ENCODE results near the gene PITPNM1. TPM values are rescaled to one million over a fixed set of nuclear protein-coding genes. Genes with fewer than 3 reads are reported as not detected.

The PITPNM1 gene
- total and polyA plus RNA-seq, 2 donors: 21.6 to 57.2 TPM

DNA sequence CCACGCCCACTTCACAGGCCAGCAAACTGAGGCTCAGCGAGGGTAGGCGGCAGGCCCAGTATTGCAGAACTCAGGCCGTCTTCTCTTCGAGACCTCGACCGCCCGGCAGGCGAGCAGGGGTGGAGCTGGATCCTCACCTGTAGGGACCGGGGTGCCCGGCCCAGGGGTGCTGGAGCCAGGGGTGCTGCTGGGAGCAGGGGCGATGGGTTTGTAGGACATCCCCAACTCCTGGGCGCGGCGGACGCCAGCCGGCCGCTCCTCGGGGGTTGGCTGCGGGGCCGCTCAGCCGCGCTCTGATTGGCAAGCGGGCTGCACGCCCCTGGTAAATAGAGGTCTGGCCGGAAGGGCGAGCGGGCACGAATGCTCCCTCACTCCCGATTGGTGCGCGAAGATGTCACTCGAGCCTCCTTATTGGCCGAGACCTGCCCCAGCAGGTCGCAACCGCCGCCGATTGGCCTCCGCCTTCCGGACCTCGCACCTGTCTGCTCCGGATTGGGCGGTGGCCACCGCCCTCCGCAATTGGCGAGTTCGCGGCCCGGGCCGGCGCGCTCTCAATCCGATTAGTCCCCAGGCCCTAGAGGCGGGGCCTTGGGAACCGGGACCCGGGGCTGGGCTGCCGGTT, 2.8 kb upstream of the PITPNM1 start, which contains the start of gene CDK2AP2:
CDK2AP2 (minus strand) TSS at position 299 of the 622 bp plus-strand sequence; CDS start at position 219, 80 bp downstream.
- H3K27ac ChIP-seq (ENCODE audit: low read depth in 1 of 2, low read length in 1 of 2): peak within 1 kb of the TSS; percentile 95 to 97

DNA sequence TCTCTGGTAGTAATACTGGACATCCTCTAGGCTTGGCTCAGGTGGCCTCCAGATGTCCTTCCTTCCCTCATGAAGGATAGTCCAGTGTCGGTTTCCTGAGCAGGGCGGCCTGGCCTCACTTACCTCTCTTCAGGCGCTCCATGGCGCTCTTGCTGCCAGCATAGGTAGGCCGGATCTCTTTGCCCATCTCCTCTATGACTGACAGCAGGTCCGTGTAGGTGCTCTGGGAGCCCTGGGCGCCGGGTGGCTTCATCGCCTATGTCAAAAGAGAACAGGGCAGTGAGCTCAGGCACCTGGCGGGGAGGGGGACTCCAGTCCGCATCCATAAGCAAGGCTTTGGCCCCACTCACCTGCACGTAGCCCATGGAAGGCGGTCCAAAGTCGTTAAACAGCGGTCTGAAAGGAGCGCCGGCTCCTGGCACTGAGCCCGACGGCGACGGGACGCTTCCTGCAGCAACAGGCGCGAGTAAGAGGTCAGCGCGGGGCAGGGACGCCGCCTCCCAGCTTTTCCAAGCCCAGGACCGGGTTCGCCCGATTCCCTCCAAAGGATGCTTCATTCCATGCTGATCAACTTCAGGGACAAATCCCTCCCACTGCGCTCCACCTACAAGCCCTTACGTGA, 2.2 kb upstream of the PITPNM1 start:
- 44% methylated on average over 33 of the region's 33 CpGs for WGBS
- H3K9me3 ChIP-seq (ENCODE audit: control insufficient read depth in 2 of 2, insufficient read depth in 1 of 2, low read length in 1 of 2): no peaks in the 10 kb centered on the region
- peak overlapping the region; percentile 86 to 95 for H3K27ac ChIP-seq (ENCODE audit: low read depth in 1 of 2, low read length in 1 of 2)
- peak overlapping the region; percentile 76 to 97 for H3K4me3 ChIP-seq (ENCODE audit: low read length in 2 of 2)
- DNase-seq (ENCODE audit: low read depth in 6 of 9, low spot score in 9 of 9): peak in 1 of 9 donors; percentile 58
- H3K36me3 ChIP-seq (ENCODE audit: control insufficient read depth in 2 of 2, insufficient read depth in 2 of 2, low read length in 1 of 2): peaks cover 8 to 17% of the 10 kb centered on the region in 2 donors
- H3K27me3 ChIP-seq (ENCODE audit: control insufficient read depth in 2 of 2, insufficient read depth in 1 of 2, low read length in 1 of 2): peaks cover 5 to 30% of the 10 kb centered on the region in 2 donors
- peaks cover 41 to 46% of the 10 kb centered on the region in 2 donors for H3K4me1 ChIP-seq (ENCODE audit: control insufficient read depth in 2 of 2, insufficient read depth in 2 of 2, low read length in 2 of 2)

More for the DNA sequence above, 2.8 kb upstream of the PITPNM1 start, which contains the start of gene CDK2AP2:
- no peaks in the 10 kb centered on the region for H3K9me3 ChIP-seq (ENCODE audit: control insufficient read depth in 2 of 2, insufficient read depth in 1 of 2, low read length in 1 of 2)
- WGBS: under 1% methylated on average over 57 of the region's 57 CpGs
- H3K4me3 ChIP-seq (ENCODE audit: low read length in 2 of 2): peak within 1 kb of the TSS; percentile 76 to 97
- H3K4me1 ChIP-seq (ENCODE audit: control insufficient read depth in 2 of 2, insufficient read depth in 2 of 2, low read length in 2 of 2): peaks cover 41 to 46% of the 10 kb centered on the region in 2 donors
- peak; percentile 92 to 99 (median 95) for DNase-seq (ENCODE audit: low read depth in 6 of 9, low spot score in 9 of 9)
- peaks cover 3 to 14% of the 10 kb centered on the region in 2 donors for H3K36me3 ChIP-seq (ENCODE audit: control insufficient read depth in 2 of 2, insufficient read depth in 2 of 2, low read length in 1 of 2)
- peaks cover 5 to 33% of the 10 kb centered on the region in 2 donors for H3K27me3 ChIP-seq (ENCODE audit: control insufficient read depth in 2 of 2, insufficient read depth in 1 of 2, low read length in 1 of 2)

DNA sequence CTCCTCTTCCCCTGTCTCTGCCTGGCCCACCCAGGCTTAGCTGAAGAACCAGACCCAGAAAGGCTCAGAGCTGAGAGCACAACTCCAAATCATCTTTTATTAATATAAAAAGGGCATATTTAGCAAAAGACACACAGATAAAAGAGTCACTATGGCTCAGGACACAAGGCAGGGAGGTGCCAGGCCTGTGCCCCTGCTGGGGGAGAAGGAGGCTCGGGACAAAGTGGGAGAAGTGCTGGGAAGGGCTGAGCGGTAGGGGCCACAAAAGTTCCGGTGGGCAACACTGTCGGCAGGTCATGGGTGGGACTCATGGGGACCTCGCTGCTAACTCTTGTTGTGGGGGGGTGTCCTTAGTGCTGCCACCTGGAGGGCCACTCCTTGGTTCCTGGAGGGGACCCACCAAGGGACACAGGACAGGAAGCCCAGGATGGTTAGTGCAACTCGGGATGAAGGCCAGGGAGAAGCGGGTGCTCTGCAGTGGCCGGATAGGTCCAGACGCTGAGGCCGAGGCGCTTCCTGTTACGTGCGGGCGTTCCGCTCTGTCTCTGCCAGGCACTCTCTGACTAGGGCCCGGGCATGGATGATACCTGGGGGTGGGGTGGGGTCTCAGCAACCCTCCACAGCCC, 1.4 kb upstream of the PITPNM1 start:
- 98% methylated on average over 16 of the region's 16 CpGs for WGBS
- Histone ChIP-seq H3K36me3 (ENCODE audit: control insufficient read depth in 2 of 2, insufficient read depth in 2 of 2, low read length in 1 of 2) (peaks cover 16 to 25% of the 10 kb centered on the region in 2 donors), H3K4me1 (ENCODE audit: control insufficient read depth in 2 of 2, insufficient read depth in 2 of 2, low read length in 2 of 2) (peaks cover 41 to 46% of the 10 kb centered on the region in 2 donors), H3K4me3 (ENCODE audit: low read length in 2 of 2) (peak overlapping the region in 1 of 2 donors; percentile 90), H3K27me3 (ENCODE audit: control insufficient read depth in 2 of 2, insufficient read depth in 1 of 2, low read length in 1 of 2) (peaks cover 2 to 25% of the 10 kb centered on the region in 2 donors), H3K9me3 (ENCODE audit: control insufficient read depth in 2 of 2, insufficient read depth in 1 of 2, low read length in 1 of 2) (no peaks in the 10 kb centered on the region), H3K27ac (ENCODE audit: low read depth in 1 of 2, low read length in 1 of 2) (peak overlapping the region; percentile 88 to 95)
- no peak for DNase-seq (ENCODE audit: low read depth in 6 of 9, low spot score in 9 of 9)

DNA sequence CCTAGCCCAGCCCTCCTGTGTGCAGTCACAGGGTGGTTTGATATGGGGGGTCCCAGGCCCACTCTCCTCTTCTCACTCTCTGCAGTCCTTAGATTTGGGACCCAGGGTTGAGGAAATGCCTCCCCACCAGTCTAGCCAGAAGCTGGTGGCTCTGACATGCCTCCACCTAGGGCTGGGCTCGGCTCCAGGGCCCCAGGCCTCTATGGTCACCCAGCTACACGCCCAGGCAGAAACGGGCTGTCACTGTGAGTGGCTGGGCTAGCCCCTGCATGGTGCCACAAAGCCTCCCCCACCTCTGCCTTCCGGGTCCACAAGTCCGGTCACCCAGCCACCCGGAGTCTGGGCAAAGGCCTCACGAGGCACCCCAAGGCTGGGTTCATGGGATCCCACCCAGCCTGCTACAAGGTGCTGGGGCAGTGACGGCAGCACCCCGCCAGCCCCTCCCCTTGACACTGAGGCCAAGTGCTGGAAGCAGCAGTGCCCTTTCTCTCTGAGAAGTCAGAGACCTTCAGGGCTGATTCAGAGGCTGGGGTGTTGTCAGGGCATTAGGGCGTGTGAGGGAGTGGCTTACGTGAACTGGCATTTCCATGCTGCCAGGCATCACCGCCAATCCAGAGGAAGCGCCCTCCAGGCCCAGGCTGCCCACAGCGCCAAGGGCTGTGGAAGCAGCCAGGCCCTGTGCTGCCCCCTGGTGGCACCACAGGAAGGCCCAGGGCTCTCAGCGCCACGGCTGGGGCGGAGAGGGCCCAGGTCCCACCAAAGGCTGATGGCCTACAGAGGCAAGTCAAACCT, 638 bp upstream of the PITPNM1 start:
- H3K27me3 ChIP-seq (ENCODE audit: control insufficient read depth in 2 of 2, insufficient read depth in 1 of 2, low read length in 1 of 2): peaks cover 0 to 21% of the 10 kb centered on the region in 2 donors
- peaks cover 41 to 46% of the 10 kb centered on the region in 2 donors for H3K4me1 ChIP-seq (ENCODE audit: control insufficient read depth in 2 of 2, insufficient read depth in 2 of 2, low read length in 2 of 2)
- H3K4me3 ChIP-seq (ENCODE audit: low read length in 2 of 2): peak overlapping the region; percentile 90 to 92
- peaks cover 23 to 32% of the 10 kb centered on the region in 2 donors for H3K36me3 ChIP-seq (ENCODE audit: control insufficient read depth in 2 of 2, insufficient read depth in 2 of 2, low read length in 1 of 2)
- WGBS: 35% methylated on average over 17 of the region's 17 CpGs
- DNase-seq (ENCODE audit: low read depth in 6 of 9, low spot score in 9 of 9): peak in 8 of 9 donors; percentile 63 to 91 (median 81)
- H3K9me3 ChIP-seq (ENCODE audit: control insufficient read depth in 2 of 2, insufficient read depth in 1 of 2, low read length in 1 of 2): no peaks in the 10 kb centered on the region
- H3K27ac ChIP-seq (ENCODE audit: low read depth in 1 of 2, low read length in 1 of 2): peak overlapping the region; percentile 88 to 95

DNA sequence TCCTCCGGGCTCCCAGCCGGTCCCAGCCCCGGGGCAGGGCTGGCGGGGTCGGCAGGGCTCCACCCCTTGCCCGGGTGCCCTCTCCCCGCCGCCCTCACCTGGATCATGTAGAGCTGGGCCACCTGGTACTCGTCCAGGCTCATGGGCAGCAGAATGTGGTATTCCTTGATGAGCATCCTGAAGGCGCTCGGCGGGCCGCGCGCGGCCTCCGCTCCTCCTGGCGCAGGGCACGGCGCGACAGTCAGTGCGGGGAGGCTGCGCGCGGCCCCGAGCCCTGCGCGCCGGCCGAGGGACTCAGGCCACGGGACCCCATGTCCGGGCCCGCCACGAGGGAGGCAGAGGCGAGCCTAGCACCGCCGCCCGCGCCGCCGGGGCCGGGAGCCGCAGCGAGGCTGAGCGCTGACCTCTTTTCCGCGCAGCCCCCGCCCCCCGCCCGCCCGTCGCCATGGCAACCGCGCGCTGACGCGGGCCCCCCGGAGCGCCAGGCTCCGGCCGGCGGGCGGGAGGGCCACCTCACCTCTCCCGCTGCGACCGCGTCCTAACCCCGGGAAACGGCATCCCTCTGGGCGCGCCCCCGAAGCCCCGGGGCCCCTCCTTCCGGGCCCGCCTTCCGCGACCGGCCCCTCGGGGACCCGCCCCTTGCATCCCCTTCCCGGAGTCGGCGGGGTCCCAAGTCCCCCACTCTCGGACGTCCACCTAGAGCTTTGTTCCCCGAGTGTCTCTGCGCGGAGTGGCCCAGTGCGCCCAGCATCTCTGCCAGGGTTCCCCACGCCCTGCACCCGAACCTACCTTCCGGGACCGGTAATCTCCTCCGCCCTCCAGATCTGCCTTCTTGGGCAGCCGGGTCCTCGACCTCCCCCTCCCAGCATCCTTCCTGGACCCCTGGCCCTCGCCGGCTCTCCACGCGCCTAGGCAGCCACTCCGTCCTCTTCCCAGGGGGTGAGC, 886 bp downstream of the PITPNM1 start:
- peak overlapping the region; percentile 90 to 92 for H3K4me3 ChIP-seq (ENCODE audit: low read length in 2 of 2)
- peaks cover 35 to 38% of the 10 kb centered on the region in 2 donors for H3K36me3 ChIP-seq (ENCODE audit: control insufficient read depth in 2 of 2, insufficient read depth in 2 of 2, low read length in 1 of 2)
- peak in 4 of 9 donors; percentile 13 to 42 (median 30) for DNase-seq (ENCODE audit: low read depth in 6 of 9, low spot score in 9 of 9)
- 5% methylated on average over 101 of the region's 101 CpGs for WGBS
- H3K27ac ChIP-seq (ENCODE audit: low read depth in 1 of 2, low read length in 1 of 2): peak overlapping the region; percentile 60 to 95
- H3K9me3 ChIP-seq (ENCODE audit: control insufficient read depth in 2 of 2, insufficient read depth in 1 of 2, low read length in 1 of 2): no peaks in the 10 kb centered on the region
- H3K4me1 ChIP-seq (ENCODE audit: control insufficient read depth in 2 of 2, insufficient read depth in 2 of 2, low read length in 2 of 2): peaks cover 41 to 46% of the 10 kb centered on the region in 2 donors
- H3K27me3 ChIP-seq (ENCODE audit: control insufficient read depth in 2 of 2, insufficient read depth in 1 of 2, low read length in 1 of 2): peaks cover 0 to 15% of the 10 kb centered on the region in 2 donors

DNA sequence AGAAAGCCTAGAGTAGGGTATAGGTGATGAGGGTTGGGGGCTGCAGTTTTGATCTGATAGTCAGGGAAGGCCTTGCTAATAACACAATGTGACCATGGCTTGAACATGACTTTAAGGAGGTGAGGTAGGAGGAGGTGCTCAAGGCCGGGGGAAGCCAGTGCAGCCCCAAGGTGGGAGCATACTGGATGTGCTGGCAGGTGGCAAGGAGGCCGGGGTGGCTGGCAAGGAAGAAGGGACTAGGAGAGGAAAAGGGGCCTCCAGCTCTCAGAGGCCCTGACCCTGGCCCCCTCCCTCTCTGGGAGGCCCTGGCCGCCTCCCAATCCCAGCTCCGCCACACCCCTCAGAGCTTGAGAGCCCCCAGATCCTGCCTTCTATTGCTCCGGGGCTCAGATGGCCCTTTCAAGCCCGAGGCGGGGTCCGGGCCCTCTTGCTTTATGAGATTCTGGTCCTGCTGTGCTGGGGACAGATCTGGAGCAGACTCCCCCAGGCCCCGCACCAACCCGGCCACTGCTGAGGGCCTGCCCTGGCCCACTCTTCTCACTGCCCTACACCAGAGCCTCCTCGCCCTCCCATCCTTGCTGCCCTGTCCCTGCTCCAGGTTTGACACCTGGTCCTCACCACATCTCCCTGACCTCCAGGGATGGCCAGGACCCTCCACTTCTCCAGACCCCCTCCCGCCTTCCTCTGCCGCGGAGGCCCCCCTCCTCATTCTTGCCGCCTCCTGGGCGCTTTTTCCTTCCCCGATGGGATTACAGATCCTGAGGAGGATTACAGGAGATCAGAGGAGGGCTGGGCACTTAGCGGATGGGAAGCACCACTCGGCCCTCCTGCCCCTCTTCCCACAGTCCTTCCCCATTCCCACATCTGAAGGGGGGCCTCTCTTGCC, 1.8 kb downstream of the PITPNM1 start:
- H3K27me3 ChIP-seq (ENCODE audit: control insufficient read depth in 2 of 2, insufficient read depth in 1 of 2, low read length in 1 of 2): peaks cover 0 to 15% of the 10 kb centered on the region in 2 donors
- H3K36me3 ChIP-seq (ENCODE audit: control insufficient read depth in 2 of 2, insufficient read depth in 2 of 2, low read length in 1 of 2): peaks cover 42% of the 10 kb centered on the region in 2 donors
- no peak overlapping the region for H3K27ac ChIP-seq (ENCODE audit: low read depth in 1 of 2, low read length in 1 of 2)
- no peaks in the 10 kb centered on the region for H3K9me3 ChIP-seq (ENCODE audit: control insufficient read depth in 2 of 2, insufficient read depth in 1 of 2, low read length in 1 of 2)
- H3K4me1 ChIP-seq (ENCODE audit: control insufficient read depth in 2 of 2, insufficient read depth in 2 of 2, low read length in 2 of 2): peaks cover 35 to 39% of the 10 kb centered on the region in 2 donors
- no peak for DNase-seq (ENCODE audit: low read depth in 6 of 9, low spot score in 9 of 9)
- H3K4me3 ChIP-seq (ENCODE audit: low read length in 2 of 2): peak overlapping the region; percentile 37 to 90
- 91% methylated on average over 19 of the region's 19 CpGs for WGBS

DNA sequence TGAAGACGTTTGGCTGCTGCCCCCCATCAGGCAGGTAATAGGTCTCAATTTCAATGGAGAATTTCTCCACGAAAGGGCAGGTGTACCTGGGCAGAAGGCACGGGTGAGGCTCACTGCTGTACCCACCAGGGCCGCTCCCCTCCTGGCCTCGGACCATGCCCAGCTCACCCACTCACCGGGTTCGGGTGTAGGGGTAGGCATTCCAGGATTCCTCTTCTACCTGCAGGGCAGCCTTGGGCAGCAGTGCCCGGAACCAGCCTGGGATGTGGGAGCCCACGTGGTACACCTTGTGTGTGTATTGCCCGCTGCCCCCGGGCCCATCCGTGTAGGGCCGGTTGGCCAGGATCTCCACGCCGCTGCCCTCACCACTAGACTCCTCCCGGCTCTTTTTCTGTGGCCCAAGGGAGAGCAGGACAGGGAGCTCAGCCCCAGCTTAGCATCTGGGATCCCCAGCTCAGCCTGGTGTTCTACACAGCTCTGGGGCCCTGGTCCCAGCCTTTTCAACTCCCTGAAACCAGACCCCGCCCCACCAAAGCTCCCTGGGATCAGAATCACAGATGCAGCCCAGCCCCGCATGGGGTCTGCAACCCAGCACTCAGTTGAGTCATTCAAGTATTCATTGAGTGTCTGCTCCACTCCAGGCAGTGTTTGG, 2.7 kb downstream of the PITPNM1 start:
- Histone ChIP-seq H3K27ac (ENCODE audit: low read depth in 1 of 2, low read length in 1 of 2) (no peak overlapping the region), H3K4me1 (ENCODE audit: control insufficient read depth in 2 of 2, insufficient read depth in 2 of 2, low read length in 2 of 2) (peaks cover 32 to 35% of the 10 kb centered on the region in 2 donors), H3K36me3 (ENCODE audit: control insufficient read depth in 2 of 2, insufficient read depth in 2 of 2, low read length in 1 of 2) (peaks cover 46 to 51% of the 10 kb centered on the region in 2 donors), H3K9me3 (ENCODE audit: control insufficient read depth in 2 of 2, insufficient read depth in 1 of 2, low read length in 1 of 2) (no peaks in the 10 kb centered on the region), H3K27me3 (ENCODE audit: control insufficient read depth in 2 of 2, insufficient read depth in 1 of 2, low read length in 1 of 2) (peaks cover 0 to 15% of the 10 kb centered on the region in 2 donors), H3K4me3 (ENCODE audit: low read length in 2 of 2) (no peak overlapping the region)
- DNase-seq (ENCODE audit: low read depth in 6 of 9, low spot score in 9 of 9): no peak
- WGBS: 98% methylated on average over 18 of the region's 18 CpGs
